OCI-LY1 (cell line): Measurements from ENCODE around the gene TIMM13.

Experiments
- CTCF ChIP-seq: fragments of 200-600 bp; sonication (generic), shearing (Covaris generic); IDR thresholded peaks from 2 replicates; pipeline ENCODE4 v1.5.1; 2017; ENCODE audit warnings: mild to moderate bottlenecking, antibody characterized with exemption, low read length, moderate library complexity, mixed read lengths
- EZH2 ChIP-seq: fragments of 200-600 bp; sonication (generic), shearing (Covaris generic); IDR thresholded peaks from 2 replicates; pipeline ENCODE4 v1.8.0; 2017; ENCODE audit warnings: borderline replicate concordance, mixed run types, mild to moderate bottlenecking, antibody characterized with exemption, low read length, moderate library complexity, mixed read lengths

GRCh38 chr19:2464389-2464788 lies 37.0 kb upstream of the TIMM13 start:
- TF ChIP-seq CTCF (no peak), EZH2 (no peak)
